Measurements from ENCODE around the gene ANKRD55. TPM values are rescaled to one million over a fixed set of nuclear protein-coding genes. Genes with fewer than 3 reads are reported as not detected.

The ANKRD55 gene
- total and polyA plus RNA-seq, 10 donors, result 0.42 to 9.0 (median 2.3) TPM

- H3K27ac ChIP-seq, result no peak overlapping the region
- H3K4me1 ChIP-seq, result peaks cover 0 to 39% (median 18%) of the 10 kb centered on the region in 6 donors
- peaks cover 0 to 4% (median 0%) of the 10 kb centered on the region in 8 donors for H3K9me3 ChIP-seq
- H3K4me3 ChIP-seq, result no peak overlapping the region
- WGBS, 5 donors, result 87 to 96% (median 91%) methylated on average over 1 of the region's 1 CpG
- intact Hi-C loops (cut with DNase I; ENCODE audit: low total_unique reads), result no loop called here
- H3K27me3 ChIP-seq (replicated peaks in 1 of 7), result no peaks in the 10 kb centered on the region
- no peaks in the 10 kb centered on the region for H3K36me3 ChIP-seq
- DNase-seq, result no peak
- TF ChIP-seq CTCF (IDR thresholded peaks at IDR 0.05 in 8 of 11, conservative IDR thresholded peaks at IDR 0.05 in 3 of 11), result no peak
Measured at GRCh38 chr5:56119050-56119449, 114.1 kb downstream of the ANKRD55 start.

- no peaks in the 10 kb centered on the region for H3K27me3 ChIP-seq (replicated peaks in 1 of 7)
- peaks cover 0 to 4% (median 0%) of the 10 kb centered on the region in 8 donors for H3K9me3 ChIP-seq
- peak overlapping the region in 1 of 8 donors; percentile 44 for H3K4me3 ChIP-seq
- TF ChIP-seq CTCF (IDR thresholded peaks at IDR 0.05 in 8 of 11, conservative IDR thresholded peaks at IDR 0.05 in 3 of 11), result no peak
- no peak for TF ChIP-seq POLR2AphosphoS5 (IDR thresholded peaks at IDR 0.05)
- TF ChIP-seq POLR2A (IDR thresholded peaks at IDR 0.05), result no peak
- intact Hi-C loops (cut with DNase I; ENCODE audit: low total_unique reads), result no loop called here
- no peaks in the 10 kb centered on the region for H3K36me3 ChIP-seq
- DNase-seq, result no peak
- peaks cover 0 to 22% (median 13%) of the 10 kb centered on the region in 6 donors for H3K4me1 ChIP-seq
- WGBS, 5 donors, result 65 to 84% (median 78%) methylated on average over 9 of the region's 9 CpGs
- H3K27ac ChIP-seq, result peak overlapping the region in 5 of 8 donors; percentile 15 to 56 (median 35)
Measured at GRCh38 chr5:56116599-56117141, 116.5 kb downstream of the ANKRD55 start.

GRCh38 chr5:56115589-56115988 lies 117.5 kb downstream of the ANKRD55 start:
- peak overlapping the region in 1 of 8 donors; percentile 44 for H3K4me3 ChIP-seq
- intact Hi-C loops (cut with DNase I; ENCODE audit: low total_unique reads), result no loop called here
- peaks cover 0 to 4% (median 0%) of the 10 kb centered on the region in 8 donors for H3K9me3 ChIP-seq
- peaks cover 0 to 22% (median 13%) of the 10 kb centered on the region in 6 donors for H3K4me1 ChIP-seq
- H3K27me3 ChIP-seq (replicated peaks in 1 of 7), result no peaks in the 10 kb centered on the region
- no peaks in the 10 kb centered on the region for H3K36me3 ChIP-seq
- WGBS, 5 donors, result 93 to 97% (median 94%) methylated on average over 4 of the region's 4 CpGs
- no peak for DNase-seq
- TF ChIP-seq POLR2A (IDR thresholded peaks at IDR 0.05) (no peak), POLR2AphosphoS5 (IDR thresholded peaks at IDR 0.05) (no peak), CTCF (IDR thresholded peaks at IDR 0.05 in 8 of 11, conservative IDR thresholded peaks at IDR 0.05 in 3 of 11) (no peak)
- no peak overlapping the region for H3K27ac ChIP-seq

- H3K27me3 ChIP-seq (replicated peaks in 1 of 7), result no peaks in the 10 kb centered on the region
- no peak for TF ChIP-seq CTCF (IDR thresholded peaks at IDR 0.05 in 8 of 11, conservative IDR thresholded peaks at IDR 0.05 in 3 of 11)
- no peak for TF ChIP-seq POLR2AphosphoS5 (IDR thresholded peaks at IDR 0.05)
- no peak for TF ChIP-seq POLR2A (IDR thresholded peaks at IDR 0.05)
- no peaks in the 10 kb centered on the region for H3K9me3 ChIP-seq
- no peak overlapping the region for H3K27ac ChIP-seq
- DNase-seq, result no peak
- H3K4me3 ChIP-seq, result no peak overlapping the region
- intact Hi-C loops (cut with DNase I; ENCODE audit: low total_unique reads), result no loop called here
- no peaks in the 10 kb centered on the region for H3K36me3 ChIP-seq
- H3K4me1 ChIP-seq, result peaks cover 0 to 28% (median 14%) of the 10 kb centered on the region in 6 donors
- 87 to 95% (median 90%) methylated on average over 11 of the region's 11 CpGs for WGBS, 5 donors
Measured at GRCh38 chr5:56112526-56113121, 120.5 kb downstream of the ANKRD55 start.
